ENCODE measurements around the gene SPG7.
A peak's percentile ranks its signal among the peaks of the same experiment; 100 is the strongest.
"Not testable (repeated sequence)": the region's sequence is repeated elsewhere in the genome, so short reads cannot be mapped to it uniquely, and the experiment has no call there.

Gene SPG7

DNA sequence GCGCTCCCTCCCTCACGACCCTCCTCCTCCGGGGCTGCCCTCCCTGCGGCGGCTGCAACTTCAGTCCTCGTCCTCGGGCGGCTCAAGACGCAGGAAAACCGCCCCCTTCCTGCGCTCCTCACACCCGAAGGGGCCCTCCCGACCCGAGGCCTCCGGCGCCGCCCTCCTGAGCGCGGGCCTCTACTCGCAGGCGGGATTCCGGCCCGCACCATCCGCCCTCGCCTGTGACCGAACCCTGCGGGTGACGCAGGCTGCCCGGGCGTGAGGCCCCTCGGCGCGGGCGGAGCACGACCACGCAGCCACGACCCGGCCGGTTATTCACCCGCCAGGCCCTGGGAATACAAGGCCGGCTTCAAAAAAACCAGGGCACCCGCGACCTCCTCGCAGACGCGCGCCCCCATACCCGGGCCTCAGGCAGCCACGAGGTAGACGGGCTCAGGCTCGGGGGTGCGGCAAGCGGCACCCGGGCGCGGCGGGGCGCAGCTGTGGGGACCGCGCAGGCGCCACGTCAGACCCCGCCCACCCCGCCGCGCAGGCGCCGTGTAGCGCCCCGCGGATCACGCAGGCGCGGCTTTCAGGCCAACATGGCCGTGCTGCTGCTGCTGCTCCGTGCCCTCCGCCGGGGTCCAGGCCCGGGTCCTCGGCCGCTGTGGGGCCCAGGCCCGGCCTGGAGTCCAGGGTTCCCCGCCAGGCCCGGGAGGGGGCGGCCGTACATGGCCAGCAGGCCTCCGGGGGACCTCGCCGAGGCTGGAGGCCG, at the start of gene SPG7:
TSS of gene SPG7 (plus strand) at position 570 of the 757 bp plus-strand sequence. CDS start at position 585, 15 bp downstream.
- FAIRE-seq (peak; percentile 79), DNase-seq (ENCODE audit: low spot score) (peak; percentile 98)

DNA sequence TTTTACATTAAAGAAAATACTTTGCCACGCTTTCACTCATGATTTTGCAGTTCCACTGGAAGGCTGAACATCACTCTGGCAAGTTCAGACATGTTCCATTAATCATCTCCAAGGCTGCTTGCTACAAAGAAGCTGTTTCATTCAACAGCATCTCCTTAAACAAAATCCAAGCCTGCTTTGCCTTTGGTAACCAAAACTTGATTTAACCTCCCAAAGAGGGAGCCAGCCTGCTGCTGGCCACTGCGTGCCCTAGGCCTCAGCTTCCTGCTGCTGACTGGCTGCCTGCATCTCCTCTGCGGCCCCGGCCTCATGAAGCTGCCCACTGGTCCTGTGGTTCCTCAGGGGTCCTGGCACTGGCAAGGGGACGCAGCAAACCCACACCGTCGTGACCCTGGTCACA, 49.7 kb upstream of the SPG7 start:
- FAIRE-seq: no peak
- DNase-seq (ENCODE audit: low spot score): no peak

- FAIRE-seq (no peak), DNase-seq (ENCODE audit: low spot score) (no peak)
These were observed 49.2 kb upstream of the SPG7 start for GRCh38 chr16:89458967-89459366.

DNA sequence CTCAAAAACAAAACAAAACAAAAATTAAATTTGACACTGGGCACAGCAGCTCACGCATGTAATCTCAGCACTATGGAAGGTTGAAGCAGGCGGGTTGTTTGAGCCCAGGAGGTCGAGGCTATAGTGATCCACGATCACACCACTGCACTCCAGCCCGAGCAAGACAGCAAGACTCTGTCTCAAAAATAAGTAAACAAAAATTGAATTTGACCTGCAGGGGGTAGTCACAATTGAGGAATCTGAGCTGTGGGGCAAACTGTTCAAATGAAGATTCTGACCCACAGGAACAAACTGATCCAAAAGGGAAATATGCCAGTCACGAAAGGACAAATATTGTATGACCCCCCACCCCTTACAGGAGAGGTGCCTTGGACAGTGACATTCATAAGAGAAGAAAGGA, 47.6 kb upstream of the SPG7 start:
- FAIRE-seq (no peak), DNase-seq (ENCODE audit: low spot score) (no peak)

- DNase-seq (ENCODE audit: low spot score); FAIRE-seq: not testable (repeated sequence)
These were observed 46.3 kb upstream of the SPG7 start for GRCh38 chr16:89461890-89462289.

DNA sequence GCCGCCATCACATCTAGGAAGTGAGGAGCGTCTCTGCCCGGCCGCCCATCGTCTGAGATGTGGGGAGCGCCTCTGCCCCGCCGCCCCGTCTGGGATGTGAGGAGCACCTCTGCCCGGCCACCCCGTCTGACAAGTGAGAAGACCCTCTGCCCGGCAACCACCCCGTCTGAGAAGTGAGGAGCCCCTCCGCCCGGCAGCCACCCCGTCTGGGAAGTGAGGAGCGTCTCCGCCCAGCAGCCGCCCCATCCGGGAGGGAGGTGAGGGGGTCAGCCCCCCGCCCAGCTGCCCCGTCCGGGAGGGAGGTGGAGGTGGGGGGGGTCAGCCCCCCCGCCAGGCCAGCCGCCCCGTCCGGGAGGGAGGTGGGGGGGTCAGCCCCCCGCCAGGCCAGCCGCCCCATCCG, 45.6 kb upstream of the SPG7 start:
- DNase-seq (ENCODE audit: low spot score); FAIRE-seq: not testable (repeated sequence)

- not testable (repeated sequence) for DNase-seq (ENCODE audit: low spot score); FAIRE-seq
These were observed 44.9 kb upstream of the SPG7 start for GRCh38 chr16:89463312-89463711.

DNA sequence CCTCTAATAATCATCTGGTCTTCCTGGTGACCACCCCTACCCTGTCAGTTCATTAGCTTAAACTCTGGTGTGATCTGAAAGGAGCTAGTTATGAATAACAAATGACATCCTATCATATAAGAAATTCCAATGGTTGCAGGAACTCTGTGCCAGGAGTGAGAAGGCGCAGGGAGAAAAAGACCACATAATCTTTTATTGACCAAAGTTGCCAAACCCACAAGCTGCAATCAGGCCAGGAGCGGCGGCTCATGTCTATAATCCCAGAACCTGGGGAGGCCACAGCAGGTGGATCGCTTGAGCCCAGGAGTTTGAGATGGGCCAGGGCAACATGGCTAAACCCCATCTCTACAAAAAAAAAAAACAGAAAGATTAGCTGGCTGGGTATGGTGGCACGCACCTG, 41.3 kb upstream of the SPG7 start:
- no peak for DNase-seq (ENCODE audit: low spot score)
- no peak for FAIRE-seq

DNA sequence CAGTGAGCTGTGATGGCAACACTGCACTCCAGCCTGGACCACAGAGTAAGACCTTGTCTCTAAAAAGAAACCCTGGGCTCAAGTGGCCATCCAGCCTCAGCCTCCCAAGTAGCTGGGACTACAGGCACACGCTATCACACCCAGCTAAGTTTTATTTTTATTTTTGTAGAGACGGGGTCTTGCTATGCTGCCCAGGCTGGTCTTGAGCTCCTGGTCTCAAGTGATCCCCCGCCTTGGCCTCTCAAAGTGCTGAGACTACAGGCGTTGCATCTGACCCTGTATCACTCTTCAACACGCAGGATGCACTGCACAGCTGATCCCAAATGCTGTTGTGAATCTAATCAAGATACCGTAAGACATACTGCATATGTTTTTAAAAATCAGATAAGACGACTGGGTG, 40.8 kb upstream of the SPG7 start:
- FAIRE-seq: no peak
- no peak for DNase-seq (ENCODE audit: low spot score)

GRCh38 chr16:89472711-89473075, 35.5 kb upstream of the SPG7 start:
- no peak for DNase-seq (ENCODE audit: low spot score)
- FAIRE-seq: no peak

DNA sequence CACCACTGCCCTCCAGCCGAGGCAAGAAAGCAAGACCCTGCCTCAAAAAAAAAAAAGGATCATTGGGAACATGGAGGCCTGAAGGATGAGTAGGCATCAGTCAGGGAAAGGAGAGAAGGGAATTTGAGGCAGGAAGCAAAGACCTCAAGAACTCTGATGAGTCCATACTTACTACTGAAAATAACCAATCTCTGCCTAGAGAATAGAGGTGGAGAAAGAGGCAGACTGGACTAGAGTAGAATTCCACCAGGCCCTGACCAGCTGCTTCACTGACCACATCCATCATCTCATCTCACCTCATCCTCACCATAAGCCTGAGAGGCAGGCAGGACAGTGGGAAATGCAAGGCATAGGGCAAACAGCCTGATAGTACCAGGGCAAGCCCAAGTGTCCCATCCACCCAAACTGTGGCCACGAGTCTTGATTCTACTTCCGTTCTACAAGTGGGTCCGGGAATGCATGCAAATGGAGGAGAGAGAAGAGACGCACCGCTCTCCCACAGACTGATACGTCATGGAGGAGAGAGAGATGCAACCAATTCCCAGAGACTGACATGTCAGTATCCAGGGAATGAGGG, 35.0 kb upstream of the SPG7 start:
- no peak for DNase-seq (ENCODE audit: low spot score)
- FAIRE-seq: no peak

GRCh38 chr16:89473791-89474414, 34.3 kb upstream of the SPG7 start:
- FAIRE-seq (no peak), DNase-seq (ENCODE audit: low spot score) (no peak)

- DNase-seq (ENCODE audit: low spot score) (no peak), FAIRE-seq (no peak)
These were observed 33.1 kb upstream of the SPG7 start for GRCh38 chr16:89475144-89475543.

DNA sequence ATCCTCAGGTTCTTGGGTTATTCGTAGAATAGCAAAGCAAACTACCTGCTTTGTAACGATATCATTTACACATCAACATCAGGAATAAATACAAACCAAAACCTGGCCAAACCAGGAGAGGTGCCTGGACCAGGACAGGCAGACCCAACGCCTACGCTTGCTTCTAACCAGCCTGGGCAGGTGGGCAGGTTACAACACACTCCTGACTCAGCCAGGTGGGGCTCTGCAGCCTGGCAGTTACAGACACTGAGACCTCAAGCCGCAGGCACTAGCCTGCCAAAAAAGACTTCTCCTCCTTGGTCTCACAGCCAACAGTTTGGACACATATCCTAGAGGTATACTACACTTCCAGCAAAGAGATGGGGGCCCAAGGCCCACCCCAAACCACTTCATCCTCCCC, 31.8 kb upstream of the SPG7 start:
- FAIRE-seq (no peak), DNase-seq (ENCODE audit: low spot score) (no peak)

GRCh38 chr16:89476811-89477261, 31.4 kb upstream of the SPG7 start:
- no peak for FAIRE-seq
- no peak for DNase-seq (ENCODE audit: low spot score)

GRCh38 chr16:89478576-89479221, 29.5 kb upstream of the SPG7 start:
- FAIRE-seq (no peak), DNase-seq (ENCODE audit: low spot score) (peak; percentile 51)

DNA sequence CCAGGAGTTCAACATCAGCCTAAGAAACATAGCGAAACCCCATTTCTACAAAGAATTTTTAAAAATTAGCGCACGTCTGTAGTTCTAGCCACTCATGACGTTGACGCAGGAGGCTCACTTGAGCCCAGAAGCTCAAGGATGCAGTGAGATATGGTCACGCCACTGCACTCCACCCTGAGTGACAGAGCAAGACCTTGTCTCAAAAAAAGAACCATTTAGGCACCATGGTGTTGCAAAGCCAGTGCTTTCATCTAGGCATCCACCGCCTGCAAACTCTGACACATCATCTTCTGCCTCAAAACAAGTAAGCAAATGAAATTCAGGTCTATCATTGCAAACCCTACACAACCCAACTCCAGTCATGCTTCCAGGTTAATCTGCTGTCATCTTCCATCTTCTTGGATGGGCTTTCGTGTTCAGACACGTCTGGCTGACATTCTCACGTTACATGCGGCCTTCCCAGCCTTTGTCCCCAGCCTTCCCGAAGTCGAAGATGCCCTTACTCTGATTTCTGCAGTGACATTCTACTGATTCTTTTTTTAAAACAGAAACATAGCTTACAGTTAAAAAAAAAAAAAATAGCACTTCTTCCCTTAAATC, 26.7 kb upstream of the SPG7 start:
- DNase-seq (ENCODE audit: low spot score) (no peak), FAIRE-seq (no peak)

DNA sequence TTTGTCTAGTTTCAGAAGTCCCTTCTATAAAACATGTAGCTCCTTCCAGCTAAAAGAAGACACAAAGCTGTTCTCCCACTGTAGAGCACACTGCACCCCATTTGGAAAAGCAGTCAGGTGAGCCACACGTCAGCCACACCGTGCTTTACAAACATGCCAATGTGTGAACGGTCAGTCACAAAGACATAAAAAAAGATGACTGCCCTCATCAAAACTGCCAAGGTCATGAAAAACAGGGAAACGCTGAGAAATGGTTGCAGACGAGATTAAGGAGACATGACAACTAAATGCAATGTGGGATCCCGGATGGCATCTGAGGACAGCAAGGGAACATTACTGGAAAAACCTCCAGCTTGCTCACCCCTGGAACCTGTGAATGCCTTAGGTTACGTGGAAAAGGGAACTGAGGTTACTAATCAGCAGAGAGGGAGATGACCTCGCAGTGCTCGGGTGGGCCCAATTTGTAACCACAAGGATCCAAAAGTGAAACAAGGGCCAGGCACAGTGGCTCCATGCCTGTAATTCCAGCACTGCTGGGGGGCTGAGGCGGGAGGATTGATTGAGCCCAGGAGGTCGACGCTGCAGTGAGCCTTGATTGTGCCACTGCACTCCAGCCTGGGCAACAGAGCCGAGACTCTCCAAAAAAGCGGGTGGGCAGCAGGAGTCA, 25.9 kb upstream of the SPG7 start:
- DNase-seq (ENCODE audit: low spot score): no peak
- FAIRE-seq: no peak

DNA sequence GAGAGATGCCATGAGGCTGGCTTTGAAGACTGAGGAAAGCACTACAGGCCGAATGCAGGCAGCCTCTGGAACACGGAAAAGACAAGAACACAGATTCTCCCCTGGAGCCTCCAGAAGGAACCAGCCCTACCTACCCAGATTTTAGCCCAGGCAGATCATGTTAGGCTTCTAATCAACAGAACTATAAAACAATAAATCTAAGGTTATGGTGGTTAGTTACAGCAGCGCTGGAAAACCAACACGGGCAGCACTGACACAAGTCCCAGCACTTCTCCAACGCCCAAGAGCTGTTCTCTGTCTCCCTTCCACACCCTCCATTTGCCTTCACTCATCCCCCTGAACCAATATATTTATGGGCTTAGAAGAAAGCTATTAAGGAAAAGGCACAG, 25.4 kb upstream of the SPG7 start:
- DNase-seq (ENCODE audit: low spot score): no peak
- no peak for FAIRE-seq

- FAIRE-seq (no peak), DNase-seq (ENCODE audit: low spot score) (no peak)
These were observed 24.1 kb upstream of the SPG7 start for GRCh38 chr16:89484041-89484501.

Measured in urothelium cell line (cell line).